Loucy (cell line): ENCODE results near the gene CTIF.

ENCODE experiments used
- EZH2phosphoT487 ChIP-seq: fragments of 200-600 bp; IDR thresholded peaks from 2 replicates; pipeline ENCODE4 v1.6.1; 2018; ENCODE audit warnings: antibody characterized with exemption, mild to moderate bottlenecking, moderate library complexity, borderline replicate concordance
- TF ChIP-seq, protein P1 (sequence below): fragments of 200-600 bp; sonication (generic); conservative IDR thresholded peaks from 2 replicates; pipeline ENCODE4 v1.5.1; 2014; ENCODE audit warnings: mild to moderate bottlenecking, antibody characterized with exemption, low read length

DNA sequence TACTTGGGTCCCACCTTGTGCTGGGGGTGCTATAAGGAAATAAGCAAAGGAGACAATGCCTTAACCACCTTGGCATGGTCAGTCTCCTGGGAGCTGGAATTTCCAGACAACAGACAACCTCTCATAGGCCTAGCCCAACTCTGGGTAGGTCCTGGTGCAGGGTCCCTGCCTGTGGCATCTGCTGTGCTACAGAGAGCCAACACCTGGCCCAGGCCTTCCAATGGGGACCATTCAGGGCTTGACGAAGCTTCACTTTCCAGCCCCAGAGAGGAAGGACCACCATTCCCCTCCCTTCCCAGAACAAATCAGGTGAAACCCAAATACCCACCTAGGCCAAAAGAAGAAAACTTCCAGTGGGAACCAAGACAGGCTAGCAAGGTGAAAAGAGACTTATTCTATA lies 329.1 kb downstream of the CTIF start:
- TF ChIP-seq, protein P1, sequence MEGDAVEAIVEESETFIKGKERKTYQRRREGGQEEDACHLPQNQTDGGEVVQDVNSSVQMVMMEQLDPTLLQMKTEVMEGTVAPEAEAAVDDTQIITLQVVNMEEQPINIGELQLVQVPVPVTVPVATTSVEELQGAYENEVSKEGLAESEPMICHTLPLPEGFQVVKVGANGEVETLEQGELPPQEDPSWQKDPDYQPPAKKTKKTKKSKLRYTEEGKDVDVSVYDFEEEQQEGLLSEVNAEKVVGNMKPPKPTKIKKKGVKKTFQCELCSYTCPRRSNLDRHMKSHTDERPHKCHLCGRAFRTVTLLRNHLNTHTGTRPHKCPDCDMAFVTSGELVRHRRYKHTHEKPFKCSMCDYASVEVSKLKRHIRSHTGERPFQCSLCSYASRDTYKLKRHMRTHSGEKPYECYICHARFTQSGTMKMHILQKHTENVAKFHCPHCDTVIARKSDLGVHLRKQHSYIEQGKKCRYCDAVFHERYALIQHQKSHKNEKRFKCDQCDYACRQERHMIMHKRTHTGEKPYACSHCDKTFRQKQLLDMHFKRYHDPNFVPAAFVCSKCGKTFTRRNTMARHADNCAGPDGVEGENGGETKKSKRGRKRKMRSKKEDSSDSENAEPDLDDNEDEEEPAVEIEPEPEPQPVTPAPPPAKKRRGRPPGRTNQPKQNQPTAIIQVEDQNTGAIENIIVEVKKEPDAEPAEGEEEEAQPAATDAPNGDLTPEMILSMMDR = no peak
- TF ChIP-seq EZH2phosphoT487 = no peak
